ENCODE data around the gene UBA6.
A peak's percentile ranks its signal among the peaks of the same experiment; 100 is the strongest.

The UBA6 gene

GRCh38 chr4:67614186-67614585 is 86.8 kb downstream of the UBA6 start:
- Histone ChIP-seq H3K36me3 (ENCODE audit: insufficient read depth) (no peaks in the 10 kb centered on the region; the same call in 1 of the 2 replicates), H3K4me3 (IDR thresholded peaks at IDR 0.05; ENCODE audit: insufficient read depth, low read depth, low read length) (no peak overlapping the region), H2AFZ (ENCODE audit: low read depth) (no peak overlapping the region), H3K9ac (no peak overlapping the region), H3K4me1 (ENCODE audit: low read depth, poor library complexity, severe bottlenecking) (peaks cover 11% of the 10 kb centered on the region), H3K4me2 (no peak overlapping the region), H3K79me2 (ENCODE audit: insufficient read depth, low read depth) (no peaks in the 10 kb centered on the region), H3K27me3 (ENCODE audit: insufficient read depth, low read depth) (no peaks in the 10 kb centered on the region), H4K20me1 (ENCODE audit: insufficient read depth) (no peaks in the 10 kb centered on the region), H3K27ac (no peak overlapping the region)
- TF ChIP-seq, protein P1, sequence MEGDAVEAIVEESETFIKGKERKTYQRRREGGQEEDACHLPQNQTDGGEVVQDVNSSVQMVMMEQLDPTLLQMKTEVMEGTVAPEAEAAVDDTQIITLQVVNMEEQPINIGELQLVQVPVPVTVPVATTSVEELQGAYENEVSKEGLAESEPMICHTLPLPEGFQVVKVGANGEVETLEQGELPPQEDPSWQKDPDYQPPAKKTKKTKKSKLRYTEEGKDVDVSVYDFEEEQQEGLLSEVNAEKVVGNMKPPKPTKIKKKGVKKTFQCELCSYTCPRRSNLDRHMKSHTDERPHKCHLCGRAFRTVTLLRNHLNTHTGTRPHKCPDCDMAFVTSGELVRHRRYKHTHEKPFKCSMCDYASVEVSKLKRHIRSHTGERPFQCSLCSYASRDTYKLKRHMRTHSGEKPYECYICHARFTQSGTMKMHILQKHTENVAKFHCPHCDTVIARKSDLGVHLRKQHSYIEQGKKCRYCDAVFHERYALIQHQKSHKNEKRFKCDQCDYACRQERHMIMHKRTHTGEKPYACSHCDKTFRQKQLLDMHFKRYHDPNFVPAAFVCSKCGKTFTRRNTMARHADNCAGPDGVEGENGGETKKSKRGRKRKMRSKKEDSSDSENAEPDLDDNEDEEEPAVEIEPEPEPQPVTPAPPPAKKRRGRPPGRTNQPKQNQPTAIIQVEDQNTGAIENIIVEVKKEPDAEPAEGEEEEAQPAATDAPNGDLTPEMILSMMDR (conservative IDR thresholded peaks at IDR 0.05; ENCODE audit: low read depth, low read length) = no peak

- H3K9ac ChIP-seq = peak overlapping the region; percentile 54
- H3K27ac ChIP-seq = peak overlapping the region; percentile 71
- H3K79me2 ChIP-seq (ENCODE audit: insufficient read depth, low read depth) = no peaks in the 10 kb centered on the region
- peak overlapping the region; percentile 55 for H3K4me2 ChIP-seq
- peak overlapping the region; percentile 23; the same call in 1 of the 2 replicates for H2AFZ ChIP-seq (ENCODE audit: low read depth)
- H3K4me1 ChIP-seq (ENCODE audit: low read depth, poor library complexity, severe bottlenecking) = peaks cover 25% of the 10 kb centered on the region
- peak overlapping the region; percentile 71 for H3K4me3 ChIP-seq (IDR thresholded peaks at IDR 0.05; ENCODE audit: insufficient read depth, low read depth, low read length)
- H3K36me3 ChIP-seq (ENCODE audit: insufficient read depth) = no peaks in the 10 kb centered on the region
- no peaks in the 10 kb centered on the region for H3K27me3 ChIP-seq (ENCODE audit: insufficient read depth, low read depth)
- H4K20me1 ChIP-seq (ENCODE audit: insufficient read depth) = no peaks in the 10 kb centered on the region
- TF ChIP-seq, protein P1 (conservative IDR thresholded peaks at IDR 0.05; ENCODE audit: low read depth, low read length) = no peak
These were observed 92.9 kb downstream of the UBA6 start for GRCh38 chr4:67608027-67608426.

- no peaks in the 10 kb centered on the region for H3K36me3 ChIP-seq (ENCODE audit: insufficient read depth)
These were observed 96.2 kb downstream of the UBA6 start for GRCh38 chr4:67604749-67605148.

GRCh38 chr4:67604029-67604381 is 97.0 kb downstream of the UBA6 start:
- Histone ChIP-seq H4K20me1 (ENCODE audit: insufficient read depth) (no peaks in the 10 kb centered on the region), H3K4me1 (ENCODE audit: low read depth, poor library complexity, severe bottlenecking) (peaks cover 18% of the 10 kb centered on the region), H3K4me3 (IDR thresholded peaks at IDR 0.05; ENCODE audit: insufficient read depth, low read depth, low read length) (no peak overlapping the region), H2AFZ (ENCODE audit: low read depth) (no peak overlapping the region), H3K9ac (no peak overlapping the region), H3K4me2 (no peak overlapping the region), H3K27ac (no peak overlapping the region), H3K27me3 (ENCODE audit: insufficient read depth, low read depth) (no peaks in the 10 kb centered on the region), H3K36me3 (ENCODE audit: insufficient read depth) (no peaks in the 10 kb centered on the region), H3K79me2 (ENCODE audit: insufficient read depth, low read depth) (no peaks in the 10 kb centered on the region)
- TF ChIP-seq, protein P1 (conservative IDR thresholded peaks at IDR 0.05; ENCODE audit: low read depth, low read length) = no peak

More at GRCh38 chr4:67604749-67605148, 96.2 kb downstream of the UBA6 start:
- no peak overlapping the region for H3K4me3 ChIP-seq (IDR thresholded peaks at IDR 0.05; ENCODE audit: insufficient read depth, low read depth, low read length)
- no peaks in the 10 kb centered on the region for H4K20me1 ChIP-seq (ENCODE audit: insufficient read depth)
- no peak overlapping the region for H3K4me2 ChIP-seq
- no peak overlapping the region for H2AFZ ChIP-seq (ENCODE audit: low read depth)
- no peaks in the 10 kb centered on the region for H3K79me2 ChIP-seq (ENCODE audit: insufficient read depth, low read depth)
- peaks cover 21% of the 10 kb centered on the region for H3K4me1 ChIP-seq (ENCODE audit: low read depth, poor library complexity, severe bottlenecking)
- H3K27ac ChIP-seq = no peak overlapping the region
- H3K27me3 ChIP-seq (ENCODE audit: insufficient read depth, low read depth) = no peaks in the 10 kb centered on the region
- TF ChIP-seq, protein P1 (conservative IDR thresholded peaks at IDR 0.05; ENCODE audit: low read depth, low read length) = no peak
- no peak overlapping the region for H3K9ac ChIP-seq

Data from KMS-11 (cell line).